ENCODE measurements around the gene NR2F2. TPM values are rescaled to one million over a fixed set of nuclear protein-coding genes. Genes with fewer than 3 reads are reported as not detected.

NR2F2 gene
- total and polyA plus RNA-seq, 2 of the 13 experiments (the other 11 are each of a cell fraction or from before 2014, with no cell fraction given) = 3.5 to 4.7 TPM

- TF ChIP-seq, protein P1, sequence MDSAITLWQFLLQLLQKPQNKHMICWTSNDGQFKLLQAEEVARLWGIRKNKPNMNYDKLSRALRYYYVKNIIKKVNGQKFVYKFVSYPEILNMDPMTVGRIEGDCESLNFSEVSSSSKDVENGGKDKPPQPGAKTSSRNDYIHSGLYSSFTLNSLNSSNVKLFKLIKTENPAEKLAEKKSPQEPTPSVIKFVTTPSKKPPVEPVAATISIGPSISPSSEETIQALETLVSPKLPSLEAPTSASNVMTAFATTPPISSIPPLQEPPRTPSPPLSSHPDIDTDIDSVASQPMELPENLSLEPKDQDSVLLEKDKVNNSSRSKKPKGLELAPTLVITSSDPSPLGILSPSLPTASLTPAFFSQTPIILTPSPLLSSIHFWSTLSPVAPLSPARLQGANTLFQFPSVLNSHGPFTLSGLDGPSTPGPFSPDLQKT (CRISPR knock-in tag; IDR thresholded peaks at IDR 0.05; ENCODE audit: borderline replicate concordance) = no peak
- TF ChIP-seq PHF5A (CRISPR knock-in tag; IDR thresholded peaks at IDR 0.05; ENCODE audit: low read depth, unreplicated experiment) = no peak
- TF ChIP-seq KLF13 (CRISPR knock-in tag; IDR thresholded peaks at IDR 0.05) = no peak
- peak; percentile 26 for TF ChIP-seq ZNF687 (CRISPR knock-in tag; IDR thresholded peaks at IDR 0.05)
- no peak for TF ChIP-seq CAMTA2 (CRISPR knock-in tag; IDR thresholded peaks at IDR 0.05; ENCODE audit: borderline replicate concordance)
- no peak for TF ChIP-seq RFX1 (IDR thresholded peaks at IDR 0.05)
- TF ChIP-seq KDM3A (CRISPR knock-in tag; IDR thresholded peaks at IDR 0.05; ENCODE audit: low read depth) = no peak
- TF ChIP-seq ZBTB14 (CRISPR knock-in tag; IDR thresholded peaks at IDR 0.05) = 0 out of 2 replicates have a peak, but pooled peaks have one; percentile 13
- no peak for TF ChIP-seq POLR2AphosphoS5 (IDR thresholded peaks at IDR 0.05; ENCODE audit: low read depth, low read length)
Measured at GRCh38 chr15:96330064-96330449, 443 bp upstream of the NR2F2 start (continued).
